Stimulated activated CD8-positive, alpha-beta memory T cell treated with anti-CD3 and anti-CD28 coated beads, Interleukin-2, amount 100 ng/mL, for 48 hours (primary cell): ENCODE measurements around the gene TRMT112.

Source experiments
- DNase-seq, 2 donors: peaks; one replicate each; pipeline ENCODE4 v3.0.0-alpha.2; 2020; ENCODE audit warnings: low read depth in 2 of 2

TRMT112 gene

GRCh38 chr11:64291752-64292459, 25.5 kb downstream of the TRMT112 start:
- DNase-seq, result no peak

- DNase-seq, result no peak
Measured at GRCh38 chr11:64291262-64291751, 26.1 kb downstream of the TRMT112 start, which contains the start of gene KCNK4. Gene KCNK4 (plus strand): TSS chr11:64291302. CDS start chr11:64293019, 1,717 bp downstream.

GRCh38 chr11:64290352-64291261, 26.8 kb downstream of the TRMT112 start:
- DNase-seq, result no peak

GRCh38 chr11:64289002-64289564, 28.3 kb downstream of the TRMT112 start:
- DNase-seq, result no peak

- DNase-seq, result no peak
Measured at GRCh38 chr11:64288353-64288750, 29.0 kb downstream of the TRMT112 start.

- DNase-seq, result no peak
Measured at GRCh38 chr11:64287676-64288352, 29.5 kb downstream of the TRMT112 start.

- DNase-seq, result no peak
Measured at GRCh38 chr11:64286801-64287159, 30.6 kb downstream of the TRMT112 start.

GRCh38 chr11:64285885-64286800, 31.2 kb downstream of the TRMT112 start:
- DNase-seq, result no peak

GRCh38 chr11:64284962-64285884, 32.1 kb downstream of the TRMT112 start, which contains the start of gene GPR137:
Gene GPR137 (plus strand): TSS chr11:64285848. CDS start chr11:64286525, 677 bp downstream.
- peak; percentile 84 to 87 for DNase-seq

GRCh38 chr11:64284048-64284961, 33.1 kb downstream of the TRMT112 start, which contains the start of gene BAD:
Gene BAD (minus strand): TSS chr11:64284665. CDS start chr11:64284368, 297 bp downstream.
- peak; percentile 88 to 93 for DNase-seq

- no peak for DNase-seq
Measured at GRCh38 chr11:64283092-64283491, 34.3 kb downstream of the TRMT112 start.

GRCh38 chr11:64281957-64282770, 35.2 kb downstream of the TRMT112 start:
- DNase-seq, result no peak

- no peak for DNase-seq
Measured at GRCh38 chr11:64278576-64279190, 38.7 kb downstream of the TRMT112 start.

GRCh38 chr11:64276653-64277431, 40.5 kb downstream of the TRMT112 start:
- DNase-seq, result no peak

- DNase-seq, result no peak
Measured at GRCh38 chr11:64275841-64276240, 41.5 kb downstream of the TRMT112 start.
